Measurements from ENCODE around the gene PCED1B.

PCED1B gene

GRCh38 chr12:47120736-47121135 lies 41.3 kb downstream of the PCED1B start:
- no peak for DNase-seq

GRCh38 chr12:47121146-47121545 lies 41.7 kb downstream of the PCED1B start:
- no peak for DNase-seq

GRCh38 chr12:47122602-47123001 lies 43.2 kb downstream of the PCED1B start:
- no peak for DNase-seq

- no peak for DNase-seq
These were observed 44.3 kb downstream of the PCED1B start for GRCh38 chr12:47123730-47124129.

GRCh38 chr12:47124451-47124850 lies 45.0 kb downstream of the PCED1B start:
- DNase-seq: no peak

GRCh38 chr12:47126246-47126645 lies 46.8 kb downstream of the PCED1B start:
- no peak for DNase-seq

GRCh38 chr12:47131011-47131410 lies 51.6 kb downstream of the PCED1B start:
- no peak for DNase-seq

GRCh38 chr12:47134005-47134404 lies 54.6 kb downstream of the PCED1B start:
- no peak for DNase-seq

GRCh38 chr12:47135578-47135977 lies 56.2 kb downstream of the PCED1B start:
- no peak for DNase-seq

- no peak for DNase-seq
These were observed 59.7 kb downstream of the PCED1B start for GRCh38 chr12:47139000-47139681.

GRCh38 chr12:47141459-47141858 lies 62.0 kb downstream of the PCED1B start:
- DNase-seq: no peak

GRCh38 chr12:47144769-47145168 lies 65.3 kb downstream of the PCED1B start:
- DNase-seq: no peak

- no peak for DNase-seq
These were observed 65.8 kb downstream of the PCED1B start for GRCh38 chr12:47145188-47145587.

GRCh38 chr12:47147739-47148138 lies 68.3 kb downstream of the PCED1B start:
- no peak for DNase-seq

GRCh38 chr12:47149146-47149545 lies 69.7 kb downstream of the PCED1B start:
- DNase-seq: no peak

GRCh38 chr12:47152095-47152494 lies 72.7 kb downstream of the PCED1B start:
- DNase-seq: no peak

- DNase-seq: peak in 1 of 56 donors; percentile 3
These were observed 76.2 kb downstream of the PCED1B start for GRCh38 chr12:47155457-47156166.

- DNase-seq: peak in 6 of 56 donors; percentile 1 to 13 (median 4)
These were observed 76.8 kb downstream of the PCED1B start for GRCh38 chr12:47156167-47156736.

- DNase-seq: no peak
These were observed 79.4 kb downstream of the PCED1B start for GRCh38 chr12:47158792-47159191.

GRCh38 chr12:47159348-47159747 lies 79.9 kb downstream of the PCED1B start:
- no peak for DNase-seq

- DNase-seq: no peak
These were observed 81.2 kb downstream of the PCED1B start for GRCh38 chr12:47160316-47161244.

GRCh38 chr12:47164116-47164515 lies 84.7 kb downstream of the PCED1B start:
- no peak for DNase-seq
